K562 (cell line): ENCODE results near the gene PDIA2. TPM values are rescaled to one million over a fixed set of nuclear protein-coding genes. Genes with fewer than 3 reads are reported as not detected.

Experiments used
- ATAC-seq: fragments of 200-7000 bp; cut with Tn5 transposase; 3 replicates; pipeline ENCODE4 v1.9.1; 2020; ENCODE audit warnings: moderate library complexity
- BruUV-seq: library from RNA; stranded (reverse); fragments of 400-500 nt; replicated peaks from 2 replicates; lab custom pipeline; 2021; lab: Mats Ljungman, UMichigan
- CTCF ChIA-PET: fragments of 300-600 bp; formaldehyde crosslinking; extraction: SDS; loops from one replicate; lab custom pipeline; 2021; ENCODE audit warnings: low intra/inter-chr PET ratio; lab: Yijun Ruan, JAX
- POLR2A ChIA-PET: fragments of 300-600, 350-650 bp; sonication (Branson Sonifier 250); formaldehyde crosslinking; extraction: SDS; loops from one replicate; lab custom pipeline; 2021; ENCODE audit warnings: antibody characterized with exemption, inconsistent platforms; lab: Yijun Ruan, JAX
- DNase-seq, 4 experiments: peaks; one replicate each; pipeline versions ENCODE4 v3.0.0 to v3.0.0-alpha.2; 2011 to 2018; ENCODE audit warnings: low spot score in 3 of 4, mixed read lengths in 3 of 4; ENCODE audit errors: extremely low read depth in 1 of 4
- FAIRE-seq: peaks from 2 replicates; lab custom pipeline; 2011; peaks lifted over from hg19 to GRCh38; lab: Jason Lieb, UNC
- H2AFZ ChIP-seq: 2 replicates; pipeline ENCODE4 v1.6.0; 2011; ENCODE audit warnings: low read depth, low read length, control low read depth, inconsistent platforms
- H3K27ac ChIP-seq: fragments of 200-600 bp; 3 replicates; pipeline ENCODE4 v1.8.0; 2011; ENCODE audit warnings: low read depth, mild to moderate bottlenecking, control low read depth, inconsistent platforms, low read length, moderate library complexity, mixed read lengths; ENCODE audit errors: extremely low read depth
- H3K27me3 ChIP-seq, 2 experiments: fragments of 300-600 bp in 1 of 2; 2 replicates in 1 of 2; 3 replicates in 1 of 2; pipeline versions ENCODE4 v1.6.0 to v1.8.0; 2011; ENCODE audit warnings: inconsistent platforms in 2 of 2, low read length in 2 of 2, mild to moderate bottlenecking in 1 of 2, mixed read lengths in 1 of 2, moderate library complexity in 1 of 2; ENCODE audit not compliant: control insufficient read depth in 2 of 2, insufficient read depth in 2 of 2
- H3K36me3 ChIP-seq: fragments of 300-600 bp; 3 replicates; pipeline ENCODE4 v1.8.0; 2011; ENCODE audit warnings: mild to moderate bottlenecking, low read length, inconsistent platforms; ENCODE audit not compliant: control insufficient read depth, insufficient read depth
- H3K4me1 ChIP-seq, 2 experiments: fragments of 200-600 bp in 1 of 2; replicated peaks in 1 of 2; 2 replicates in 1 of 2; 3 replicates in 1 of 2; pipeline versions ENCODE4 v1.5.1 to v1.8.0; 2011; ENCODE audit warnings: inconsistent platforms in 2 of 2, low read length in 2 of 2, mild to moderate bottlenecking in 1 of 2, mixed read lengths in 1 of 2, moderate library complexity in 1 of 2; ENCODE audit not compliant: control insufficient read depth in 2 of 2, insufficient read depth in 2 of 2
- H3K4me2 ChIP-seq: 2 replicates; pipeline ENCODE4 v1.6.1; 2011; ENCODE audit warnings: low read length, control low read depth, inconsistent platforms, mixed read lengths; ENCODE audit not compliant: insufficient read depth
- H3K4me3 ChIP-seq: fragments of 200-600 bp; sonication (generic), shearing (Covaris generic); 2 replicates; pipeline ENCODE4 v1.5.1; 2016; ENCODE audit warnings: control low read depth, inconsistent platforms
- H3K79me2 ChIP-seq: fragments of 200-600 bp; 3 replicates; pipeline ENCODE4 v1.8.0; 2011; ENCODE audit warnings: low read length, inconsistent platforms; ENCODE audit not compliant: control insufficient read depth, insufficient read depth
- H3K9ac ChIP-seq, 2 experiments: 2 replicates each; pipeline versions ENCODE4 v1.6.0 to v1.6.1; 2011; ENCODE audit warnings: low read depth in 2 of 2, low read length in 2 of 2, control low read depth in 1 of 2, inconsistent platforms in 1 of 2, mild to moderate bottlenecking in 1 of 2, mixed read lengths in 1 of 2; ENCODE audit not compliant: insufficient read depth in 1 of 2
- H3K9me1 ChIP-seq: one replicate; pipeline ENCODE4 v1.6.0; 2011; ENCODE audit warnings: inconsistent platforms, mild to moderate bottlenecking, low read length, moderate library complexity; ENCODE audit not compliant: control insufficient read depth, insufficient read depth
- H3K9me3 ChIP-seq: replicated peaks from 2 replicates; pipeline ENCODE4 v1.5.1; 2011; ENCODE audit warnings: low read depth, low read length, inconsistent platforms; ENCODE audit not compliant: control insufficient read depth, insufficient read depth
- H4K20me1 ChIP-seq: replicated peaks from 2 replicates; pipeline ENCODE4 v1.6.1; 2011; ENCODE audit warnings: low read length, inconsistent platforms, mixed read lengths; ENCODE audit not compliant: control insufficient read depth, insufficient read depth
- E2F8 ChIP-seq: fragments of 450-650 bp; IDR thresholded peaks from 2 replicates; pipeline ENCODE4 v1.7.1; 2018; ENCODE audit warnings: mild to moderate bottlenecking, low read depth; ENCODE audit not compliant: partially characterized antibody
- HDAC8 ChIP-seq: fragments of 450-650 bp; IDR thresholded peaks from 2 replicates; pipeline ENCODE4 v1.6.1; 2016; ENCODE audit warnings: mild to moderate bottlenecking, missing genetic modification characterization, moderate library complexity, missing compliant biosample characterization
- NFE2 ChIP-seq: IDR thresholded peaks from 2 replicates; pipeline ENCODE4 v1.6.1; 2014; ENCODE audit warnings: antibody characterized with exemption, low read depth
- NKRF ChIP-seq: fragments of 450-650 bp; IDR thresholded peaks from 2 replicates; pipeline ENCODE4 v1.6.1; 2016; ENCODE audit warnings: borderline replicate concordance
- PML ChIP-seq: IDR thresholded peaks from 2 replicates; pipeline ENCODE4 v1.6.1; 2012; ENCODE audit warnings: low read length, inconsistent platforms
- RAD21 ChIP-seq, 2 experiments: fragments of 250-450 bp in 1 of 2; fragments of 450-650 bp in 1 of 2; sonication (Bioruptor Pico) in 1 of 2; formaldehyde crosslinking in 1 of 2; IDR thresholded peaks in 1 of 2; conservative IDR thresholded peaks in 1 of 2; 2 replicates each; pipeline versions ENCODE4 v1.4.0 to v1.8.0; 2020 to 2022; ENCODE audit warnings: mild to moderate bottlenecking in 2 of 2, moderate library complexity in 1 of 2
- SP1 ChIP-seq: sonication (generic); formaldehyde crosslinking; IDR thresholded peaks from 2 replicates; pipeline ENCODE4 v1.8.1; 2022; ENCODE audit warnings: mild to moderate bottlenecking, missing genetic modification reagents
- ZNF644 ChIP-seq: fragments of 200-800 bp; sonication (Bioruptor generic); IDR thresholded peaks from 2 replicates; pipeline ENCODE4 v1.6.1; 2016; ENCODE audit warnings: low read depth, missing genetic modification characterization, missing compliant biosample characterization
- ZNF785 ChIP-seq: fragments of 250-450 bp; sonication (Bioruptor Pico); IDR thresholded peaks from 2 replicates; pipeline ENCODE4 v1.4.0; 2020; ENCODE audit warnings: mild to moderate bottlenecking
- ZZZ3 ChIP-seq: fragments of 450-650 bp; IDR thresholded peaks from 2 replicates; pipeline ENCODE4 v1.6.1; 2016; ENCODE audit warnings: antibody characterized with exemption, mild to moderate bottlenecking, moderate library complexity
- WGBS: fragments of 100-300 bp; shearing (Covaris generic); methylation state at CpG from one replicate; pipeline ENCODE4 v1.1.6; 2016; ENCODE audit warnings: low coverage, mixed read lengths; ENCODE audit not compliant: insufficient coverage; ENCODE audit errors: missing lambda C conversion rate; 5-methylcytosine and 5-hydroxymethylcytosine counted together
- in situ Hi-C: fragments of 300-500 bp; cut with MboI; formaldehyde crosslinking; loops from 4 replicates; pipeline ENCODE4 v1.15.0; 2018; ENCODE audit warnings: inconsistent platforms, mixed read lengths
- intact Hi-C: fragments of 100-400 bp; cut with micrococcal nuclease; formaldehyde crosslinking; loops from 2 replicates; pipeline ENCODE4 v1.14.2; 2022
- polyA plus RNA-seq, 8 experiments: library from polyadenylated mRNA; depleted of rRNA in 4 of 8; stranded (reverse) in 5 of 8; unstranded in 3 of 8; fragments of >200 nt; fragmentation: Nextera tagmentation in 2 of 8; fragmentation: Illumina TruSeq in 1 of 8; extraction: Ambion mirVana in 2 of 8; extraction: Trizol in 1 of 8; gene quantifications; 2 replicates each; pipeline versions ENCODE4 v1.2.1 to v1.2.3, GENCODE V29; 2011 to 2014; ENCODE audit warnings: inconsistent platforms in 1 of 8, missing spikeins in 1 of 8
- total RNA-seq, 7 experiments: library from RNA; depleted of rRNA in 6 of 7; stranded (reverse); fragments of >200 nt in 6 of 7; fragmentation: Illumina TruSeq in 2 of 7; extraction: Trizol in 2 of 7; gene quantifications; 2 replicates each; pipeline versions ENCODE4 v1.2.1 to v1.2.3, GENCODE V29; 2011 to 2021; ENCODE audit warnings: low replicate concordance in 1 of 7
- TF ChIP-seq, protein P1 (sequence below): fragments of 250-450 bp; sonication (Bioruptor Pico); IDR thresholded peaks from 2 replicates; pipeline ENCODE4 v1.5.0; 2021

The PDIA2 gene
- total and polyA plus RNA-seq, 9 of the 15 experiments (the other 6 are each of a cell fraction or from before 2014, with no cell fraction given) = 0.13 to 0.92 (median 0.23) TPM; not detected in 4

- no TSS peak for BruUV-seq
- WGBS = 81% methylated on average over 9 of the region's 9 CpGs
- Histone ChIP-seq H3K4me2 (no peak overlapping the region), H3K9me3 (no peaks in the 10 kb centered on the region), H3K27me3 (no peaks in the 10 kb centered on the region), H3K36me3 (peaks cover 55% of the 10 kb centered on the region), H3K9me1 (peaks cover 5% of the 10 kb centered on the region), H3K4me3 (no peak overlapping the region), H2AFZ (no peak overlapping the region), H3K9ac (peak overlapping the region in 1 of 2 experiments; percentile 79; a peak in 1 of 4 replicates), H4K20me1 (peaks cover 37% of the 10 kb centered on the region; the same call in 1 of the 2 replicates), H3K4me1 (peaks cover 21 to 72% of the 10 kb centered on the region in 2 experiments), H3K27ac (no peak overlapping the region), H3K79me2 (peaks cover 91% of the 10 kb centered on the region)
- ChIA-PET POLR2A (interaction anchor here (1.2 kb wide), 1 partner anchor 8 kb away, joined by 3 read pairs; no protein-coding TSS in a partner anchor), CTCF (no interaction called here)
- FAIRE-seq (no peak), ATAC-seq (no peak), DNase-seq (no peak)
- TF ChIP-seq SP1 (CRISPR knock-in tag) (no peak), NKRF (no peak), NFE2 (no peak), RAD21 (CRISPR knock-in tag; conservative IDR thresholded peaks at IDR 0.05 in 1 of 2, IDR thresholded peaks at IDR 0.05 in 1 of 2) (no peak), ZNF644 (tag) (no peak), PML (no peak), ZZZ3 (no peak), ZNF785 (CRISPR knock-in tag) (no peak), HDAC8 (tag) (no peak), E2F8 (no peak)
- TF ChIP-seq, protein P1, sequence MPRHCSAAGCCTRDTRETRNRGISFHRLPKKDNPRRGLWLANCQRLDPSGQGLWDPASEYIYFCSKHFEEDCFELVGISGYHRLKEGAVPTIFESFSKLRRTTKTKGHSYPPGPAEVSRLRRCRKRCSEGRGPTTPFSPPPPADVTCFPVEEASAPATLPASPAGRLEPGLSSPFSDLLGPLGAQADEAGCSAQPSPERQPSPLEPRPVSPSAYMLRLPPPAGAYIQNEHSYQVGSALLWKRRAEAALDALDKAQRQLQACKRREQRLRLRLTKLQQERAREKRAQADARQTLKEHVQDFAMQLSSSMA (CRISPR knock-in tag) = no peak
- intact Hi-C loops (no loop called here), in situ Hi-C loops (no loop called here)
Measured at GRCh38 chr16:321532-321931, 38.6 kb downstream of the PDIA2 start.
